Mucosa of stomach (tissue), 1 donor: ENCODE measurements around the gene LDB1.
A peak's percentile ranks its signal among the peaks of the same experiment; 100 is the strongest.

Experiments used
- H3K27me3 ChIP-seq: one replicate; pipeline ENCODE4 v1.7.0; 2013; ENCODE audit warnings: mild to moderate bottlenecking, low read length; ENCODE audit not compliant: control insufficient read depth, insufficient read depth
- H3K36me3 ChIP-seq: one replicate; pipeline ENCODE4 v1.7.0; 2013; ENCODE audit warnings: low read length; ENCODE audit not compliant: control insufficient read depth, insufficient read depth
- H3K4me1 ChIP-seq: one replicate; pipeline ENCODE4 v1.7.0; 2013; ENCODE audit warnings: mild to moderate bottlenecking, low read length; ENCODE audit not compliant: control insufficient read depth, insufficient read depth
- H3K4me3 ChIP-seq: one replicate; pipeline ENCODE4 v1.7.0; 2013; ENCODE audit warnings: low read length
- H3K9ac ChIP-seq: one replicate; pipeline ENCODE4 v1.7.0; 2013; ENCODE audit warnings: mild to moderate bottlenecking, low read length, moderate library complexity
- H3K9me3 ChIP-seq: one replicate; pipeline ENCODE4 v1.7.0; 2013; ENCODE audit warnings: mild to moderate bottlenecking, low read length, moderate library complexity; ENCODE audit not compliant: control insufficient read depth
- donor health status: Pancreatic carcinoma.

LDB1 gene

GRCh38 chr10:102064868-102065560 lies 55.2 kb downstream of the LDB1 start, which contains the start of gene HPS6:
Gene HPS6, plus strand, starts transcription at chr10:102065349. Its CDS starts 126 bp downstream, at chr10:102065475.
- H3K9me3 ChIP-seq = no peaks in the 10 kb centered on the region
- peaks cover 8% of the 10 kb centered on the region for H3K36me3 ChIP-seq
- peak within 1 kb of the TSS; percentile 50 for H3K4me3 ChIP-seq
- H3K9ac ChIP-seq = peak within 1 kb of the TSS; percentile 92
- H3K27me3 ChIP-seq = no peaks in the 10 kb centered on the region
- H3K4me1 ChIP-seq = peaks cover 18% of the 10 kb centered on the region

- Histone ChIP-seq H3K4me1 (peaks cover 18% of the 10 kb centered on the region), H3K9ac (peak overlapping the region; percentile 92), H3K4me3 (peak overlapping the region; percentile 50), H3K27me3 (no peaks in the 10 kb centered on the region), H3K9me3 (no peaks in the 10 kb centered on the region), H3K36me3 (peaks cover 8% of the 10 kb centered on the region)
Observed at GRCh38 chr10:102064503-102064867, 55.7 kb downstream of the LDB1 start.

- no peak overlapping the region for H3K4me3 ChIP-seq
- peaks cover 6% of the 10 kb centered on the region for H3K4me1 ChIP-seq
- H3K9ac ChIP-seq = no peak overlapping the region
- H3K9me3 ChIP-seq = no peaks in the 10 kb centered on the region
- no peaks in the 10 kb centered on the region for H3K36me3 ChIP-seq
- no peaks in the 10 kb centered on the region for H3K27me3 ChIP-seq
Observed at GRCh38 chr10:102059987-102060386, 60.2 kb downstream of the LDB1 start.
